KOPT-K1 (cell line): ENCODE measurements around the gene ITGB2.
"Not testable (repeated sequence)": the region's sequence is repeated elsewhere in the genome, so short reads cannot be mapped to it uniquely, and the experiment has no call there.

ENCODE experiments used
- H3K27ac ChIP-seq: fragments of 200-600 bp; sonication (generic); 2 replicates; pipeline ENCODE4 v1.5.1; 2016; ENCODE audit warnings: antibody characterized with exemption, mild to moderate bottlenecking, low read depth, low read length; ENCODE audit not compliant: poor library complexity, severe bottlenecking
- H3K36me3 ChIP-seq: fragments of 200-600 bp; sonication (generic); 2 replicates; pipeline ENCODE4 v1.5.1; 2017; ENCODE audit warnings: antibody characterized with exemption, mild to moderate bottlenecking, low read length, moderate library complexity; ENCODE audit not compliant: insufficient read depth
- H3K9me3 ChIP-seq: fragments of 200-600 bp; sonication (generic); 2 replicates; pipeline ENCODE4 v1.5.1; 2017; ENCODE audit warnings: antibody characterized with exemption, low read length, mild to moderate bottlenecking; ENCODE audit not compliant: insufficient read depth, poor library complexity, severe bottlenecking

The ITGB2 gene

GRCh38 chr21:44928500-44929241 lies 8.0 kb upstream of the ITGB2 start:
- not testable (repeated sequence) for H3K36me3 ChIP-seq, H3K9me3 ChIP-seq
- H3K27ac ChIP-seq = peak overlapping the region; percentile 97

DNA sequence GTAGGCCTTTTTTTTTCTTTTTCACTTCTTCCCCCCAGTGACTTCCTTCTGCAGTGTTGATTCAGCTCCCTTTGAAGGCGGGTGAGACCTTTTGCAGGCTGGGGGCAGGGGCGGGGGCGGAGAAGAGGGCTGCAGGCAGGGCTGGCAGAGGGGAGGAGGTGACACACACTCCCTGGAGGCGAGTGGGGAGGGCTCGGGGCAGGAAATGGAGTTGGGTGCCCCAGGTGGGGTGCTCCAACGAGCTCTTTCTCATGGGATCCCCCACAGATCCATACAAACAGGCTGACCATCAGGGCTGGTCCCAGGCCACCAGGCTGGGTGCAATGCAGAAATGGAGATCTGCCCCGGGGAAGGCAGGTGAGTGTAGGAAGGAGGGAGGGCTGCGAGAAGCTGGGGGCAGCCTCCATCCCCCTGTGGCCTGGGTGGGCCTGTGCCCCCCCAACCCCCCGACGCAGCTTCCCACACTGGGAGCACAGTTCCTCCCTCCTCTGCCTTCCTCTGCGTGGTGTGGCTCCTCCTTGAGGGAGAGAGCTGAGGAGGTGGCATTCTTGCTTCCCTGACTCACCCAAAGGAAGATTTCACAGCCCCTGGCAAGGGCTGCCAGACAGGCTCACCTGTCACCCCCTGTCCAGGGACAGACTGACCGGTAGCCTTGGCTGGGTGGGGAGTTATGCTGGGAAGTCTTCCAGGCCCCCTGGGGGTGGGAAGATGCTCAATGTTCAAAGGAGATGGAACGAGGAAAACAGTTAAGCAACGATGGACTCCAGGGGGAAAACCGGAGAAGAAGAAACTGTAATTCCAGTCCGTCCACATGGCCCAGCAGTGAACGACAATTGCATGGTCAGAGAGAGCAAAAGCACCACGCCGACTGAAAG lies 7.1 kb upstream of the ITGB2 start:
- Histone ChIP-seq H3K36me3 (no peaks in the 10 kb centered on the region), H3K9me3 (no peaks in the 10 kb centered on the region), H3K27ac (peak overlapping the region; percentile 97)

DNA sequence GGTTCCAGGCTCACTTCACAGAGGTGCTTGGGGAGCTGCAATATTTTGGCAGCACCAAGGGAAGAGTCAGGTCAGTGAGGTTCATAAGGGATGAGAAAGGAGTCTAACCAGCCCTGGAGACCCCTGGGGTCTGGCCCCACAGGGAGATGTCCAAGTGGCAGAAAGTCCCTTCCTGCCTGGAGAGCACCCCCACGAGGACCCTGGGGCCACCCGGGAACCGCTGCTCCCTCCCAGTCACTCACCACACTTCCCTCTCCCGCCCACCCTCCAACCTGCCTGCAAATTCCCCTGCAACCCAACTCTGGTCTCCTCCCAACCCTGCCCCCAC lies 6.5 kb upstream of the ITGB2 start:
- H3K36me3 ChIP-seq = no peaks in the 10 kb centered on the region
- no peaks in the 10 kb centered on the region for H3K9me3 ChIP-seq
- peak overlapping the region; percentile 97 for H3K27ac ChIP-seq

- Histone ChIP-seq H3K27ac (peak overlapping the region; percentile 97), H3K9me3 (no peaks in the 10 kb centered on the region), H3K36me3 (no peaks in the 10 kb centered on the region)
Observed at GRCh38 chr21:44926331-44927101, 5.8 kb upstream of the ITGB2 start.

DNA sequence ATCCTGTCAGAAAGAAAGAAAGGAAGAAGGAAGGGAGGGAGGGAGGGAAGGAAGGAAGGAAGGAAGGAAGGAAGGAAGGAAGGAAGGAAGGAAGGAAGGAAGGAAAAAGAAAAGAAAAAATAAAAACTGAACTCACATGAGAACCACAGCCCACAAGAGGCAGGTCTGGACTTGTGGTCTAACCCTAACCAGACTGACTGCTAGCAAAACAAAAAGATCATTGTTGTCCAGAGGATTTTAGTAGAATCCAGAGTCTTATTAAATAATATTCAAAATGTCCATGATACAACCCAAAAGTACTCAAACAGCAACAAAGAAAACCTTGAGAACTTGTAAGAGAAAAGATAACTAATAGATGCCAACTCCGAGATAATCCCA lies 4.7 kb upstream of the ITGB2 start:
- Histone ChIP-seq H3K9me3 (no peaks in the 10 kb centered on the region), H3K27ac (peak overlapping the region; percentile 19), H3K36me3 (no peaks in the 10 kb centered on the region)

DNA sequence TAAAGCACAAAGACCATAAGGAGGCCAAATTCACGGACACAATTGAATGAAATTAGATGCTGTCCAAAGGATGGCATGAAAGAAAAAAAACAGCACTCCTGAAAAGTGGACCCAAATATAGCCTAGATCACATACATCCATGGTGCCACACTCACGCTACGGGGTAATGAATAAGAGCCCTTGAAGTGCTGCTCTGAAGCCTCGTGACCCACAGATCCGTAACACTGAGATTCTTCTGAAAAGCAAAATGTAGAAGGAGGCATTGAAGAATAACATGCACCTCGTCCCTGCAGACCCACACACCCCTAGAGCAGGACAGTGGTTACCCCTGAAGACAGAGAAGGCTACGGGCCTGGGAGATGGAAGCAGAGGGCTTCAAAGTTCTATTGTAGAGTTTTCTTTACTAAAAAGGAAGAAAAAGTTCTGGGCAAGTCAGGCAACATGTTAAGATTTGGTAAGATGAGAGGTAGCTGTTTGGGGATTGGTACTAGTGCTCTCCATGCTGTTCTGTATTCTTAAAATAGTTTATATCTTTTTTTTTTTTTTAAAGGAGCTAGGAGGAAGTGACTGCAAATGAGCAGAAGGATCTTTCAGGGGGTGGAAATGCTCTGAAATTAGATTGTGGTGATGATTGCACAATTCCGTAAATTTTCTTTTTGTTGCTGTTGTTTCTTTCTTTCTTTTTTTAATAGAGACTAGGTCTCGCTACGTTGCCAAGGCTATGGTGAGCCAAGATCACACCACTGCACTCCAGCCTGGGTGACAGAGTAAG lies 4.1 kb upstream of the ITGB2 start:
- peak overlapping the region; percentile 33 for H3K27ac ChIP-seq
- H3K36me3 ChIP-seq = no peaks in the 10 kb centered on the region

GRCh38 chr21:44923480-44924084 lies 2.9 kb upstream of the ITGB2 start:
- no peaks in the 10 kb centered on the region for H3K9me3 ChIP-seq
- H3K36me3 ChIP-seq = 0 out of 2 replicates have a peak, but pooled peaks cover under 1% of the 10 kb centered on the region
- H3K27ac ChIP-seq = no peak overlapping the region

More for the DNA sequence above, 4.1 kb upstream of the ITGB2 start:
- H3K9me3 ChIP-seq = no peaks in the 10 kb centered on the region

- Histone ChIP-seq H3K36me3 (peaks cover 10% of the 10 kb centered on the region; the same call in 1 of the 2 replicates), H3K27ac (no peak overlapping the region), H3K9me3 (no peaks in the 10 kb centered on the region)
Observed at GRCh38 chr21:44921928-44922327, 1.2 kb upstream of the ITGB2 start.

DNA sequence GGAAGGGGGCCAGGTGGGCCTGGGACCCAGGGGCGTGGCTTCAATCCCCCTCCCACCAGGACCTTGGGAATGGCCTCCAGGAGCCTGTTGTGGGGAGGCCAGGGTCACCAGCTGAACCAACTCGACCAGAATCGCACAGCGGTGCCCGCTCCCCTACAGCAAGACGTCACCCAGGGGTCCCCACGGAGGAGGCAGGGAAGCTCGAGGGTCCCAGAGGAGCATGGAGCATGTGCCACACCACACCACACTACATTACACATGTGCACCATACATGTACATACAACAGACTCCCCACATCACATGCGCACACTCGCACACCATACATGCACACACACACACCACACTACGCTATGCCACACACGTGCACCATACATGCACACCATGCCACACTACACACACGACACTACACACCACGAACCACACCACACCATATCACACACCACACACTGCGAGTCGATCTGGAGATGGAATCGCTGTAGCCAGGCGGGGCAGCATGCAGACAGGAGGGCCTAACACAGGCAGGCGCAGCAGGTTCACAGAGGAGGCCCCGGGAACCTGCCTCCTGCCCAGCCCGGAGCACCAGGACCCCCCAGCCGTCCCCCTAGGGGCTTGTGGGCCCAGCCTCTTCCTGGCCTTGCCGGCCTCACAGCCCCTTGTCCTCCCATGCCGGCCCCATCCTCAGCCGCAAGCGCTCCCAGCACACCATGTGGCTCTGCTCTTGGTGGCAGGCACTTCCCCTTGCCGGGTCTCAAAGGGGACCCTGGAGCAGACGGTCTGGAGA lies 596 bp downstream of the ITGB2 start:
- H3K27ac ChIP-seq = peak overlapping the region; percentile 84
- peaks cover 10% of the 10 kb centered on the region; the same call in 1 of the 2 replicates for H3K36me3 ChIP-seq
- H3K9me3 ChIP-seq = no peaks in the 10 kb centered on the region

- Histone ChIP-seq H3K9me3 (no peaks in the 10 kb centered on the region), H3K27ac (peak overlapping the region; percentile 84), H3K36me3 (peaks cover 10% of the 10 kb centered on the region; the same call in 1 of the 2 replicates)
Observed at GRCh38 chr21:44919111-44919912, 1.4 kb downstream of the ITGB2 start.

GRCh38 chr21:44918581-44919033 lies 2.1 kb downstream of the ITGB2 start:
- Histone ChIP-seq H3K27ac (no peak overlapping the region), H3K9me3 (no peaks in the 10 kb centered on the region), H3K36me3 (peaks cover 10% of the 10 kb centered on the region; the same call in 1 of the 2 replicates)

DNA sequence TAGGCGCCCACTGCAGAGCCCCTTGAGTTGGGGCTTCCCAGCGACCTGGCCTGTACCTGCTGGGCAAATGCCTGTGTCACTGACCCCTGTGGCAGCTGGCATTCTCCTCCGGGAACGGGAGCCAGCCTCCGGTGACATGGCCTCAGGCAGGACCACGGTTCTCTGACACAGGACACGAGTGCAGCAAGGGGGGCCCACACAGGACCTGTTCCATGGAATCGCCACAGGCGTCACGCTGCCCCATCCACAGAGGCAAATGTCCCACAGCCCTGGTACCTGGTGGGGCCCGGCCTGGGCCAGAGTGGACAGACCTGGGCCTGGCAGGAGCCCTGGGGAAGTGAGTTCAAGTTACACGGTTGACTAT lies 2.6 kb downstream of the ITGB2 start:
- no peak overlapping the region for H3K27ac ChIP-seq

More for the DNA sequence above, 2.6 kb downstream of the ITGB2 start:
- H3K9me3 ChIP-seq = no peaks in the 10 kb centered on the region
- peaks cover 10% of the 10 kb centered on the region; the same call in 1 of the 2 replicates for H3K36me3 ChIP-seq
